Tibial artery (tissue), 4 donors: ENCODE results near the gene CACNA1H.

Experiments
- DNase-seq, 2 donors: peaks; one replicate each; pipeline ENCODE4 v3.0.0-alpha.2; 2019
- H3K27ac ChIP-seq, 2 donors: fragments of 200-600 bp; sonication (generic) in 1 of 2; 1 replicate in 1 of 2; 2 replicates in 1 of 2; pipeline ENCODE4 v1.5.1; 2018 to 2019; ENCODE audit warnings: mild to moderate bottlenecking in 1 of 2
- H3K27me3 ChIP-seq, 2 donors: fragments of 200-600 bp; sonication (generic) in 1 of 2; one replicate each; pipeline versions ENCODE4 v1.5.1 to v1.6.0; 2016 to 2019
- H3K36me3 ChIP-seq, 3 donors: fragments of 200-600 bp; sonication (generic) in 2 of 3; one replicate each; pipeline ENCODE4 v1.5.1; 2016 to 2019; ENCODE audit warnings: mild to moderate bottlenecking in 2 of 3
- H3K4me1 ChIP-seq, 4 donors: fragments of 200-600 bp; sonication (generic) in 2 of 4; 1 replicate in 3 of 4; 2 replicates in 1 of 4; pipeline ENCODE4 v1.5.1; 2016 to 2019
- H3K4me3 ChIP-seq, 2 donors: fragments of 200-600 bp; sonication (generic) in 1 of 2; 1 replicate in 1 of 2; 2 replicates in 1 of 2; pipeline ENCODE4 v1.5.1; 2018 to 2019; ENCODE audit warnings: mild to moderate bottlenecking in 2 of 2
- H3K9me3 ChIP-seq, 3 donors: fragments of 200-600 bp; sonication (generic) in 1 of 3; one replicate each; pipeline ENCODE4 v1.5.1; 2016 to 2019
- intact Hi-C: fragments of 100-400 bp; cut with DNase I; formaldehyde crosslinking; loops from one replicate; pipeline ENCODE4 v1.15.0; 2023; ENCODE audit warnings: low total_unique reads
- TF ChIP-seq, protein P1 (sequence below), 2 experiments: fragments of 200-600 bp in 1 of 2; fragments of 450-650 bp in 1 of 2; IDR thresholded peaks; one replicate each; pipeline ENCODE4 v1.5.1; 2017 to 2019; ENCODE audit warnings: antibody characterized with exemption in 2 of 2, mild to moderate bottlenecking in 1 of 2, moderate library complexity in 1 of 2

The CACNA1H gene

DNA sequence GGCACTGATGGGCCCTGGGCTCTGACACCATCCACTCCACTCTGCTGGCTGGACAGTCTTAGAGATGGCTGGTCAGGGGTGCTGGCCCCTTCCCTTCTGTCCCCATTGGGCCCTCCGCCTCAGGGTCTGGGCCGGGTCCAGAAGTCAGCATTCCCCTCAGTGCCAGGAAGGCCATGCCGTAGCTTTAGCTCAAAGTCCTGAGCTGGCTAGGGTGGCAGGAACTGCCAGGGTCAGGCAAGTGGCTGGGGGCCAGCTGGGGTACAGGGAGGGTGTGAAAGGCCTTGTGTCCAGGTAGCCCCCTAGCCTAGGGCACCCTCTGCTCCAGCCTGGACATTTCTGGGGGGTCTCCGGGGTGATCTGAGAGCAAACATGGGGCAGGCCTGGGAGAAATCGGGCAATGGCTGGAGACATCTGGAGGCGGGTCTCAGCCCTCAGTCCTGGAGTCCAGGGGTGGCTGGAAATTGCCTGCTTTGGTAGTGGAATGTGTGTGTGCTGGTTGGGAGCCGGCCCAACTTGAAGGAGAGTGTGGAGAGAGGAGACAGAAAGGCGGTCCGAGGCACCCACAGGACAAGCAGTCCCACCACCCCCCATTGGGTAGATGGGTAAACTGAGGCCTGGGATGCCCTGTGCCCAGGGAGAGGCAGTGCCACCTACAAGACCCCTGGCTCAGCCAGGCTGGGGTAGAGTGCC, 39.6 kb downstream of the CACNA1H start:
- Histone ChIP-seq H3K27me3 (no peaks in the 10 kb centered on the region), H3K4me3 (no peak overlapping the region), H3K4me1 (peaks cover 0 to 39% (median 29%) of the 10 kb centered on the region in 4 donors), H3K36me3 (peaks cover 0 to 7% (median 0%) of the 10 kb centered on the region in 3 donors), H3K27ac (peak overlapping the region; percentile 36 to 64), H3K9me3 (no peaks in the 10 kb centered on the region)
- intact Hi-C loops = loop anchor here (5.0 kb wide), 1 partner anchor 40 kb away; the partner anchor contains the start of gene CACNA1H
- DNase-seq = no peak
- TF ChIP-seq, protein P1, sequence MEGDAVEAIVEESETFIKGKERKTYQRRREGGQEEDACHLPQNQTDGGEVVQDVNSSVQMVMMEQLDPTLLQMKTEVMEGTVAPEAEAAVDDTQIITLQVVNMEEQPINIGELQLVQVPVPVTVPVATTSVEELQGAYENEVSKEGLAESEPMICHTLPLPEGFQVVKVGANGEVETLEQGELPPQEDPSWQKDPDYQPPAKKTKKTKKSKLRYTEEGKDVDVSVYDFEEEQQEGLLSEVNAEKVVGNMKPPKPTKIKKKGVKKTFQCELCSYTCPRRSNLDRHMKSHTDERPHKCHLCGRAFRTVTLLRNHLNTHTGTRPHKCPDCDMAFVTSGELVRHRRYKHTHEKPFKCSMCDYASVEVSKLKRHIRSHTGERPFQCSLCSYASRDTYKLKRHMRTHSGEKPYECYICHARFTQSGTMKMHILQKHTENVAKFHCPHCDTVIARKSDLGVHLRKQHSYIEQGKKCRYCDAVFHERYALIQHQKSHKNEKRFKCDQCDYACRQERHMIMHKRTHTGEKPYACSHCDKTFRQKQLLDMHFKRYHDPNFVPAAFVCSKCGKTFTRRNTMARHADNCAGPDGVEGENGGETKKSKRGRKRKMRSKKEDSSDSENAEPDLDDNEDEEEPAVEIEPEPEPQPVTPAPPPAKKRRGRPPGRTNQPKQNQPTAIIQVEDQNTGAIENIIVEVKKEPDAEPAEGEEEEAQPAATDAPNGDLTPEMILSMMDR (IDR thresholded peaks at IDR 0.05) = no peak

DNA sequence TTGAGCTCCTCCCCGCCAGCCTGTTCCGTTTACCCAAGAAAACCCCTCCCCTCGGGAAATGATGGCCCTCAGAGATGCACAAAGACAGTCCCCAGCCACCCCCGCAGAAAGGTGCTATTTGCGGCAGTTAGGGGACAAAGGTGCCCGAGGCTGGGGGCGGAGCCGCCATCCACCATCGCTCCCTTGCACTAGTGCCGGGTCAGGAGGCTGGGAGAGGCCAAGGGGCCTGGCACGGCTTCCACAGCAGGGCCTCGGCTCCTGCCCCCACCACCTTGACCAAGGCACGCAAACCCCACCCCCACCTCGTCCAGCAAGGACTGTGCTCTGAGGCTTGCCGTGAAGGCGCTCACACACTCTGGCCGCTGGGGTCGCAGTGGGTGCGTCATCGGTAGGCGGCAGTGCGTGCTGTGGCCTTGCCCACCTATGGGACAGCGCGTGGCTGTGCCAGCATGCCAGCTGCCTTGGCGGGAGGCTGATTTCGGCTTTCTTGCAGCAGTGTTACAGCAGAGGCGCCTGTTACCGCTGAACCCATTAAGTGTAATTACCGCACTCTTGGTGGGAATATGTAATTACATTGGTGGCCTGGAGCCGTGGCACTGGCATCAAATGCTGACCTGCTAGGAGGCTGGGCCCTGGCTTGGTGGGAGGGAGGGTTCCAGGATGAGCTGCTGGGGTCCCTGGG, 40.4 kb downstream of the CACNA1H start:
- H3K9me3 ChIP-seq = no peaks in the 10 kb centered on the region
- peak overlapping the region; percentile 36 to 64 for H3K27ac ChIP-seq
- peaks cover 0 to 10% (median 0%) of the 10 kb centered on the region in 3 donors for H3K36me3 ChIP-seq
- no peak overlapping the region for H3K4me3 ChIP-seq
- TF ChIP-seq, protein P1 (IDR thresholded peaks at IDR 0.05) = no peak
- DNase-seq = no peak
- H3K4me1 ChIP-seq = peaks cover 0 to 39% (median 29%) of the 10 kb centered on the region in 4 donors
- no peaks in the 10 kb centered on the region for H3K27me3 ChIP-seq
- intact Hi-C loops = loop anchor here (5.0 kb wide), 1 partner anchor 41 kb away; the partner anchor contains the start of gene CACNA1H

GRCh38 chr16:1193825-1194581, 41.1 kb downstream of the CACNA1H start:
- TF ChIP-seq, protein P1 (IDR thresholded peaks at IDR 0.05) = no peak
- Histone ChIP-seq H3K36me3 (peaks cover 0 to 15% (median 0%) of the 10 kb centered on the region in 3 donors), H3K4me1 (peaks cover 0 to 39% (median 29%) of the 10 kb centered on the region in 4 donors), H3K9me3 (no peaks in the 10 kb centered on the region), H3K27ac (peak overlapping the region in 1 of 2 donors; percentile 18), H3K27me3 (no peaks in the 10 kb centered on the region), H3K4me3 (no peak overlapping the region)
- DNase-seq = no peak
- intact Hi-C loops = loop anchor here (2.0 to 5.0 kb wide), 2 partner anchors 42 to 85 kb away; partner anchors contain the start of gene CACNA1H

GRCh38 chr16:1194665-1195392, 41.9 kb downstream of the CACNA1H start:
- no peak for DNase-seq
- Histone ChIP-seq H3K4me1 (peaks cover 0 to 39% (median 29%) of the 10 kb centered on the region in 4 donors), H3K27ac (peak overlapping the region in 1 of 2 donors; percentile 18), H3K36me3 (peaks cover 0 to 15% (median 2%) of the 10 kb centered on the region in 3 donors), H3K27me3 (no peaks in the 10 kb centered on the region), H3K4me3 (no peak overlapping the region), H3K9me3 (no peaks in the 10 kb centered on the region)
- TF ChIP-seq, protein P1 (IDR thresholded peaks at IDR 0.05) = peak; percentile 83 to 86
- intact Hi-C loops = loop anchor here (2.0 to 5.0 kb wide), 3 partner anchors 43 to 138 kb away; partner anchors contain the start of gene CACNA1H

- H3K9me3 ChIP-seq = no peaks in the 10 kb centered on the region
- no peaks in the 10 kb centered on the region for H3K27me3 ChIP-seq
- H3K4me1 ChIP-seq = peaks cover 0 to 39% (median 29%) of the 10 kb centered on the region in 4 donors
- intact Hi-C loops = loop anchor here (2.0 to 5.0 kb wide), 2 partner anchors 87 to 138 kb away; no protein-coding TSS in a partner anchor
- H3K36me3 ChIP-seq = peaks cover 4 to 15% (median 7%) of the 10 kb centered on the region in 3 donors
- no peak for DNase-seq
- H3K27ac ChIP-seq = no peak overlapping the region
- no peak overlapping the region for H3K4me3 ChIP-seq
- TF ChIP-seq, protein P1 (IDR thresholded peaks at IDR 0.05) = no peak
Measured at GRCh38 chr16:1195393-1195666, 42.4 kb downstream of the CACNA1H start.
